ENCODE measurements around the gene LYPD5. TPM values are rescaled to one million over a fixed set of nuclear protein-coding genes. Genes with fewer than 3 reads are reported as not detected.
A peak's percentile ranks its signal among the peaks of the same experiment; 100 is the strongest.
"Not testable (repeated sequence)": the region's sequence is repeated elsewhere in the genome, so short reads cannot be mapped to it uniquely, and the experiment has no call there.

The LYPD5 gene
- total RNA-seq, 3 donors from 2014 or later = 0.53 to 0.87 TPM; not detected in 1

DNA sequence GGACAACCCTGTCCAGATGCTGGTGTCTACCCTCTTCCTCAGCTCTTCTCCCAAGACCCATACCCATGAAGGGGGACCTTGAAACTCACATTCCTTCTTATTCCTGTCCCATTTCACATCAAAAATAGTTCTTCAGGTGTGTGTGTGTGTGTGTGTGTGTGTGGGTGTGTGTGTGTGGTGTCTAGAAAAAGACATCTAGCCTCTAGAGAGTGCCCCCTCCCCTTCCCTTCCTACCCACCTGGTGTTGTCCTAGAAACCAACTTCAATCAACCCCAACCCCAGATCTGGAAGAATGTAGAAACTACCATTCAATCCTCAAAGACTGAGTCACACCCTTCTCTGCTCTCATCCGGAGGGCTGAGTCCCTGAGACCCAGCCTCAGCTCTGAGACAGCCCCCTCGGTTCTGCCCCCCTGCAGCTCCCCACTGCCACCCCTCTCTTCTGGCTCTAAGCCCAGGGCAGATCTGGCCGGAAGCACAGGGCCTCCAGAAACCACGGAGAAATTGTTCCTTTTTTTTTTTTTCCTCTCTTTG, 25.0 kb downstream of the LYPD5 start:
- ATAC-seq = peak in 1 of 2 donors; percentile 10
- peaks cover 58% of the 10 kb centered on the region for H3K4me1 Mint-ChIP-seq (ENCODE audit: low read depth)
- DNase-seq = no peak
- H3K36me3 Mint-ChIP-seq (ENCODE audit: insufficient read depth) = peaks cover 14% of the 10 kb centered on the region
- no peaks in the 10 kb centered on the region for H3K27me3 Mint-ChIP-seq (ENCODE audit: low read depth)
- H3K4me3 Mint-ChIP-seq = peak overlapping the region; percentile 91
- no peaks in the 10 kb centered on the region for H3K9me3 Mint-ChIP-seq

DNA sequence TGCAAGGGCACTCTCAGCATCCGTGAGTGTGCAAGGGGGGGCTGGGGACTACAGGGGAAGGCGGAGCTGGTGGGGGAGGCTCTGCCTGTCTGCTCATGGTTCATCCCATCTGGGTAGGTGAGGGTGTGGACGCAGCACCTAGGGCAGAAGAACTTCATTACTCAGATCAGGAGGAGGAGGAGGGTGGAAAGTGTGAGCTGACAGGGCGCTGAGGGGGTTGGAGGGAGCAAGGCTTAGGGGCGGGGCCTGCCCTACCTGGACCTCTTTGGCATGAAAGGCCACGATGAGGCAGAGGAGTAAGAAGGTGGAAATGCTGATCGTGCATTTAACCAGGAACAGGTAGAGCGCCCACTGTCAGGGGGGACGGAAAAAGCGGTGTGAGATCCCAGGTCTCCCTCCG, 26.0 kb downstream of the LYPD5 start:
- peaks cover 14% of the 10 kb centered on the region for H3K36me3 Mint-ChIP-seq (ENCODE audit: insufficient read depth)
- ATAC-seq (peak; percentile 27 to 42), DNase-seq (peak; percentile 68)
- H3K9me3 Mint-ChIP-seq = no peaks in the 10 kb centered on the region
- H3K4me3 Mint-ChIP-seq = peak overlapping the region; percentile 91
- H3K27me3 Mint-ChIP-seq (ENCODE audit: low read depth) = no peaks in the 10 kb centered on the region
- H3K4me1 Mint-ChIP-seq (ENCODE audit: low read depth) = peaks cover 49% of the 10 kb centered on the region

DNA sequence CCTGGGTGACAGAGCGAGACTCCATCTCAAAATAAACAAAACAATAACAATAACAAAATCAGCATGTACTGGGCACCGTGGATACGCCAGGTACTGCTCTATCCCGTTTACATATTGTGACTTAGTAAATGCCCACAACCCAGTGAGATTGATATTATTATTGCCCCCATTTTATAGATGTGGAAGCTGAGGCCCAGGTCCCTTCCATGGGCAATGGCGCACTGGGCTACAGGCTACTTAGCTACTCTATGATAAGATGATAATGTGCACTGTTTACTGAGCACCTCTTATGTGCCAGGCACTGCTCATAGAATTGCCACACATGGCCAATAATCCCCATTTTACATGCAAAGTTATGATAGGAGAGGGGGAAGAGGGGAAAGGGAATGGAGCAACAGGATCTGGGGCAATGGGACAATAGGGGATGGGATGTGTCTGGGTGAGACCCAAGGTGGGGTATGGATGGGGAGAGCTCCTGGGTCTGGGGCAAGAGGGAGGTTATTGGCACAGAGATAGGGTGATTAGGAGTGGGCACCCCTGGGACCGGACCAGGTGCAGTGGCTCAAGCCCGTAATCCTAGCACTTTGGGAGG, 26.9 kb downstream of the LYPD5 start:
- DNase-seq = no peak
- Mint-ChIP-seq H3K36me3 (ENCODE audit: insufficient read depth) (peaks cover 14% of the 10 kb centered on the region), H3K4me1 (ENCODE audit: low read depth) (peaks cover 45% of the 10 kb centered on the region), H3K4me3 (peak overlapping the region; percentile 13), H3K27me3 (ENCODE audit: low read depth) (no peaks in the 10 kb centered on the region), H3K9me3 (no peaks in the 10 kb centered on the region)
- no peak for ATAC-seq

DNA sequence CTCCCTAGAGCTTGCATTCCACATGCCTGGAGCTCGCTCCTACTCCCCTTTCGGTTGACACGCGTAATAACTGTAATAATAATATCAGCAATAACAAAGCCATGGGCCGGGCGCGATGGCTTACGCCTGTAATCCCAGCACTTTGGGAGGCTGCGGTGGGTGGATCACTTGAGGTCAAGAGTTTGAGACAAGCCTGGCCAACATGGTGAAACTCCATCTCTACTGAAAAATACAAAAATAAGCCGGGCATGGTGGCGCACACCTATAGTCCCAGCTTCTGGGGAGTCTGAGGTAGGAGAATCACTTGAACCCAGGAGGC, 27.3 kb downstream of the LYPD5 start:
- not testable (repeated sequence) for DNase-seq; H3K9me3 Mint-ChIP-seq; H3K27me3 Mint-ChIP-seq (ENCODE audit: low read depth); H3K4me3 Mint-ChIP-seq; ATAC-seq
- peaks cover 46% of the 10 kb centered on the region for H3K4me1 Mint-ChIP-seq (ENCODE audit: low read depth)
- peaks cover 18% of the 10 kb centered on the region for H3K36me3 Mint-ChIP-seq (ENCODE audit: insufficient read depth)

DNA sequence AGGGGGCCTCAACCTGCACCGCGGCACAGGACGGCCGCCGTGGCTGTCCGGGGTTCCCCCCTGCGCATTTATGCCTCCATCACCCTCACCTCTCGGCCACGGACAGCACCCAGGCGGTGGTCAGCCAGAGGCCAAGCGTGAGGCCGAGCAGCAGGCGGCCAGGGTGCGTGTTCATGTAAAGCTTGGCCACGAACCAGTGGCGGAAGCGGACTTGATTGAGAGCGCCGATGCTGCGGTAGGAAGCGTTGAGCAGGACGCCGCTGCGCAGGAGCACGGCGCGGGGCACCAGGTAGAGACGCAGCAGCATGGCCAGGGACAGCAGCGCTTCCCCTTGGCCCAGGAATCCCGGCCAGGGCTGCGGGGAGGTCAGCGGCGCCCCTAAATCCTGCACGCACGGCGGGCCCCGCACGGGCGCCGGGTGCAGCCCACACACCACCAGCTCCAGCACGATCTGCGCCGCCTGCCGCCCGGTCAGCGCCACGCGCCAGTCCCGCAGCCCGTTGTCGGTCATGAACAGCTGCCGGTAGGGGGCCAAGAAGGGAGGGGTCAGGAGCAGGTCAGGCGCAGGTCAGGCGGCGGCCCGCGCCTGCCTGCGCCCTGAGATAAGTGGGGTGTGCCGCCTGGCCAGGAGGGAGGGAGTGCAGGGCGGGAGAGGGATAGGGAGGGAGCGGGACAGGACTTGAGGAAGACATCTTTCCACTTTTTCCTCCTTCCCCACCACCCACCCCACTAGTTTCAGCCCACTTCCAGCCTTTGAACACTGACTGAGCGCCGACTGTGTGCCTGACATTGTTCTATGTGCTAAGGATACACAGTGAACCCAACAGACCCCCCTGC, 27.9 kb downstream of the LYPD5 start:
- Mint-ChIP-seq H3K36me3 (ENCODE audit: insufficient read depth) (peaks cover 20% of the 10 kb centered on the region), H3K27me3 (ENCODE audit: low read depth) (no peaks in the 10 kb centered on the region), H3K9me3 (no peaks in the 10 kb centered on the region), H3K4me1 (ENCODE audit: low read depth) (peaks cover 41% of the 10 kb centered on the region), H3K4me3 (no peak overlapping the region)
- ATAC-seq = no peak
- DNase-seq = no peak

DNA sequence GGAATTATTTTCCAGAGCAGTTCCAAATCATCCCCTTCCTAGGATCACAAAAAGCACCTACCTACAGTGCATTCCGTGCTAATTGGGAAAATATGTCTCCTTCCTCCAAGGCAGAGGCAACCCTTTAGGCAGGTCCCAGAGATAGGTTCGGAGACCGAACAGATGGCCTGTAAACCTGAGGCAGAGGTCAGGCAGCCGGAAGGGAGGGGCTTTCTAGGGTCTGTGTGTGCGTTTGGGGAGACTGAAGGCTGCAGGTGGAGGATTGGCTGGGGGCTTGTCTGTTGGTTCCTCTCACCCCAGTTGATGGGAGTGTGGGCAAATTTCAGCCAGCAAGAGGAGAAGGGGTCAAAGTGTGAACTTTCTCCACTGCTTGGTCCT, 28.5 kb downstream of the LYPD5 start:
- H3K4me1 Mint-ChIP-seq (ENCODE audit: low read depth) = peaks cover 38% of the 10 kb centered on the region
- H3K9me3 Mint-ChIP-seq = no peaks in the 10 kb centered on the region
- ATAC-seq = no peak
- DNase-seq = no peak
- H3K27me3 Mint-ChIP-seq (ENCODE audit: low read depth) = no peaks in the 10 kb centered on the region
- H3K36me3 Mint-ChIP-seq (ENCODE audit: insufficient read depth) = peaks cover 26% of the 10 kb centered on the region
- H3K4me3 Mint-ChIP-seq = no peak overlapping the region

DNA sequence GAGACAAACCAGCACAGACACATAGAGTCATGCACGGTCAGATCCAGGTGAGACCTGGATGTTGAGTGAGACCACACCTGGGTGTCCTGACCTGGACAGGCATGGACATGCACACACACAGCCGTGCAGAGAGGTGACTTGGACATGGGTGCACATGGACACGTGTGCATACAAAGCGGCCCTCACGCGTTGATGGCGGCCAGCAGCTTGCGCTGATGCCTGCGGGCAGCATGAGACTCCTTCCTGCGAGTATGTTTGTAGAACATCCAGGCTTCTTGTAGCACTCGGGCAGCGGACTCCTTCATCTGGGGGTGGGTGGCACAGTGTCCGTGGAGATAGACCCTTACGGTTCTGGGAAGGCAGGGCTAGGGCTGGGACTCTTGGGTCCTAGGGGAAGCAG, 33.0 kb downstream of the LYPD5 start:
- peaks cover 31% of the 10 kb centered on the region for H3K36me3 Mint-ChIP-seq (ENCODE audit: insufficient read depth)
- H3K4me1 Mint-ChIP-seq (ENCODE audit: low read depth) = peaks cover 46% of the 10 kb centered on the region
- H3K9me3 Mint-ChIP-seq = no peaks in the 10 kb centered on the region
- DNase-seq (no peak), ATAC-seq (no peak)
- no peaks in the 10 kb centered on the region for H3K27me3 Mint-ChIP-seq (ENCODE audit: low read depth)
- no peak overlapping the region for H3K4me3 Mint-ChIP-seq

DNA sequence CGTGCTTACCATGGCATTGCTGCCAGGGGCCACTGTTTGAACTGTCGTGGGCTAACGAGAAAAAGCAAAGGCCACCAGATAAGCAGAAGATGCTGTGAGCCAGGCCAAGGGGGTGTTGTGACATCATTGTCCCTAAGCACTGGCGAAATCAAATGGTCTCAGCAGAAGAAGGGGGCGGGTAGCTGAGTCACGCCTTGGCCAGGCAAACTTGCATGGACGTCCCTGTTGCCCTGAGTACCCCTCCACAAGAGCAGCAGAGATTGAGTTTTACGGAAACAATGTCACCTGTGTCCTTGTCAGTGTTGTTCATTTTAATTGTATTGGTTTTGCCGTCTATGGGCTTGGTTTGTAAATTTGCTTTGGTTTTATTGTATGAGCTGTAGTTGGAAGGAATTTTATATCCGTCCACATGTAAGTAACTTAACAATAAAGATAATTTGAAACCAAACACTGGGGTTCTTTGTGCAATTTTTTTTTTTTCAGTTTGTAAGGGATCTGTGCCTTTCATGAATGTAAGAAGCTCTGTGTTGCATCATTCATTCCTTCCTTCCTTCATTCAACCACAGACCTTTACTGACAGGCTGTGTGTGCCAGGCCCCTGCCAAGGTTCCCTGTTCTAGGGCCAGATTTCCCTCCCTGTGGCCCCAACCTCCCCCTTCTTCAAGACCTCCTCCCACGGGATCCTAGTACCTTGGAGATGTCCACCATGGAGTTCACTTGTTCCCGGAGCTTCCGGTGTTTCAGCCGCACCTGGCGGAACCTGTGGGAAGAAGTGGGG, 33.8 kb downstream of the LYPD5 start:
- no peak for DNase-seq
- H3K4me3 Mint-ChIP-seq = no peak overlapping the region
- H3K4me1 Mint-ChIP-seq (ENCODE audit: low read depth) = peaks cover 53% of the 10 kb centered on the region
- no peaks in the 10 kb centered on the region for H3K27me3 Mint-ChIP-seq (ENCODE audit: low read depth)
- no peaks in the 10 kb centered on the region for H3K9me3 Mint-ChIP-seq
- H3K36me3 Mint-ChIP-seq (ENCODE audit: insufficient read depth) = peaks cover 33% of the 10 kb centered on the region
- no peak for ATAC-seq

DNA sequence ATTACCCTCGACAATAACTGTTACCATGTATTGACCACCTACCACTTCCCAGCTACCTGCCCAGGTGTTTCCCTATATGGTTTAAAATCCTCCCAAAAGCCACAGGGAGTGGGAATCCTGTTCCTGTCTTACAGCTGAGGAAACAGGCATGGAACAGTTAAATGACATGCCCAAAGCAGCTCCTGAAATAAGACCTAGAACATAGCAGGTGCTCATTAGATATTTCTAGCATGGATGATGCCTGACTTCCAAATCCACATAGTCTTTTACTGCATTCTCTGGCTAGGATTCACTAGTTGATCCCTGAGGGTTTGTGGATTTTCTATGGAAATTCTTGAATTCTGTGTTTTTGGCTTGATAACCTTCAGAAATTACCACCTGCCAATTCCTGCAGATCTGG, 34.4 kb downstream of the LYPD5 start:
- no peak for ATAC-seq
- H3K27me3 Mint-ChIP-seq (ENCODE audit: low read depth) = no peaks in the 10 kb centered on the region
- H3K4me3 Mint-ChIP-seq = no peak overlapping the region
- peaks cover 30% of the 10 kb centered on the region for H3K36me3 Mint-ChIP-seq (ENCODE audit: insufficient read depth)
- DNase-seq = no peak
- H3K9me3 Mint-ChIP-seq = no peaks in the 10 kb centered on the region
- H3K4me1 Mint-ChIP-seq (ENCODE audit: low read depth) = peaks cover 59% of the 10 kb centered on the region

DNA sequence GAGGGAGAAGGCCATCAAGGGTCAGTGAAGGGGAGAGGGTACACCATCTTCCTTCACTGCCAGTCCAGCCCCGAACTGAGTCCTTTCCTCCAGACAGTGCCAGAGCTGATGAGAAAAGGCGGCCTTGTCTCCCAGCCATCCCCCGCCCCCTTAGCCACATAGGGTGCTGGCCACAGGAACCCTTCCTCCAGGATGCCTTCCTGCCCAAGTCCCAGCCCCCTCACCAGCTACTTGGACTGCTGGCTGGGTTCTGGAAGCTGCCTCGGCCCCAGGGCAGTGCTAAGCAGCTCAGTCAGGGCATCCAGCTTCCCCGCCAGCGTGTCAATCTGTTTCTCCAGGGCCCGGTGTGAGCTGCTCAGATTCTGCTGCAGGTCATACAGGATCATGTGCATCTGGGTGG, 34.9 kb downstream of the LYPD5 start:
- peaks cover 64% of the 10 kb centered on the region for H3K4me1 Mint-ChIP-seq (ENCODE audit: low read depth)
- no peaks in the 10 kb centered on the region for H3K9me3 Mint-ChIP-seq
- peaks cover 29% of the 10 kb centered on the region for H3K36me3 Mint-ChIP-seq (ENCODE audit: insufficient read depth)
- DNase-seq (no peak), ATAC-seq (no peak)
- no peak overlapping the region for H3K4me3 Mint-ChIP-seq
- H3K27me3 Mint-ChIP-seq (ENCODE audit: low read depth) = no peaks in the 10 kb centered on the region

DNA sequence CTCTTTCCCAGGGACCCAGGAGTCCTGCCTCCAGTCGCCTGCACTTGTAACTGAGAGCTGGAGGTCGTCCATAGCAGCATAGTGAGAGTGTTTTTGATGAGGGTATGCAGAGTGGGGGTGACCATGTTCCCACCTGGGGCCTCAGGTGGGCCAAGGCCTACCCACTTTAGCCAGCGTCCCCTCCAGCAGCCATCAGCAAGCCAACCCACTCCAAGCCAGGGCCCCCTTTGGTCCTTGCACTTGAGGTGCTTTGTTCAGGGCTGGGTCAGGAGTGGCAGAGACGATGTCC, 35.5 kb downstream of the LYPD5 start:
- ATAC-seq = no peak
- DNase-seq = no peak
- no peaks in the 10 kb centered on the region for H3K27me3 Mint-ChIP-seq (ENCODE audit: low read depth)
- peak overlapping the region; percentile 67 for H3K4me3 Mint-ChIP-seq
- H3K36me3 Mint-ChIP-seq (ENCODE audit: insufficient read depth) = peaks cover 29% of the 10 kb centered on the region
- H3K4me1 Mint-ChIP-seq (ENCODE audit: low read depth) = peaks cover 66% of the 10 kb centered on the region
- no peaks in the 10 kb centered on the region for H3K9me3 Mint-ChIP-seq

DNA sequence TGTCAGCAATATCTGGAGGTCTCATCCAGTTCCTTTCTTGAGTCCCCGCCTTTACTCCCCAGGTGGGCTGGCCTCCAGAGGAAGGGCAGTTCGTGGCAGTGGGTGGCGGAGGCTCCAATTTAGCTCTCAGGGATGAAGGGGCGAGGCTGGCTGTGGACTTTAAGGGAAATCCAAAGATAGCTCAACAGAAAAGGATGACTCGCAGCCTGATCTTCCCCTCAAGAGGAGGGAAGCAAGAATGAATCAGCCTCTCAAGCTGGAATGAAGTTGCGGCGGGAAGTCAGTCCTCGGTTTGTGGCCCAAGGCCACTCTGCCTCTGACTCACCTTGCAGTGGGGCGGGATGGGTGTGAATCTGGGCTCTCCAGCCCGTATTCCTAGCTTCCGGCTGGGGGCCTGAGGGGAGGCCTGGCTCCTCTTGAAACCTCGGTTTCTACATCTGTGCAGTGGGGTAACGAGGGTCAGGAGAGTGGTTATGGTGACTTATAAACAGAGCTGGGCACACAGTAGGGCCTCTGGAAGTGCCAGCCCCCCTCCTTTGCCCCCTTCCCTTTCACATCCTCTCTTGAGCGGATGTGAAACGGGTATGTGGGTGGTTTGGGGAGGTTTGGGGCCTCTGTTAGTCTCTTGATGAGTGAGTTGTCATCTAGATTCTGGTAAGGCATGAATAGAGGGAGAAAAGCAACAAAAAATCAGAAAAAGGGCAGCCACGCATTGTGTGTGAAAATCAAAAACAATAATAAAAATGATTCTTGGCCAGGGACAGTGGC, 37.0 kb downstream of the LYPD5 start:
- peak; percentile 88 for ATAC-seq
- Mint-ChIP-seq H3K36me3 (ENCODE audit: insufficient read depth) (peaks cover 28% of the 10 kb centered on the region), H3K4me3 (peak overlapping the region; percentile 67), H3K27me3 (ENCODE audit: low read depth) (no peaks in the 10 kb centered on the region), H3K9me3 (no peaks in the 10 kb centered on the region), H3K4me1 (ENCODE audit: low read depth) (peaks cover 65% of the 10 kb centered on the region)
- DNase-seq = peak; percentile 64

DNA sequence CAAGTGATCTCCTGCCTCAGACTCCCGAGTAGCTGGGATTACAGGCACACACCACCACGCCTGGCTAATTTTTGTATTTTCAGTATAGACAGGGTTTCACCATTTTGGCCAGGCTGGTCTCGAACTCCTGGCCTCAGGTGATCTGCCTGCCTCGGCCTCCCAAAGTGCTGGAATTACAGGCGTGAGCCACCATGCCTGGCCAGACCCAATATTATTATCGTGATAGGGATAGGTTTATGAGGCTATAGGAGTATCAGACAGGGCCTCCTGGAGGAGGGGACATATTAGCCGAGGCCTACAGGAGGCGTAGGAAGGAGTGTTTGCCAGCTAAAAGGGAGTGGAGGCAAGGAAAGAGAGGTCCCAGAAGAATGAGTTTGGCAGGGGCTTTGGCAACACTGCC, 37.6 kb downstream of the LYPD5 start:
- H3K9me3 Mint-ChIP-seq; ATAC-seq; DNase-seq; H3K27me3 Mint-ChIP-seq (ENCODE audit: low read depth): not testable (repeated sequence)
- Mint-ChIP-seq H3K4me1 (ENCODE audit: low read depth) (peaks cover 64% of the 10 kb centered on the region), H3K4me3 (peak overlapping the region; percentile 67), H3K36me3 (ENCODE audit: insufficient read depth) (peaks cover 23% of the 10 kb centered on the region)

DNA sequence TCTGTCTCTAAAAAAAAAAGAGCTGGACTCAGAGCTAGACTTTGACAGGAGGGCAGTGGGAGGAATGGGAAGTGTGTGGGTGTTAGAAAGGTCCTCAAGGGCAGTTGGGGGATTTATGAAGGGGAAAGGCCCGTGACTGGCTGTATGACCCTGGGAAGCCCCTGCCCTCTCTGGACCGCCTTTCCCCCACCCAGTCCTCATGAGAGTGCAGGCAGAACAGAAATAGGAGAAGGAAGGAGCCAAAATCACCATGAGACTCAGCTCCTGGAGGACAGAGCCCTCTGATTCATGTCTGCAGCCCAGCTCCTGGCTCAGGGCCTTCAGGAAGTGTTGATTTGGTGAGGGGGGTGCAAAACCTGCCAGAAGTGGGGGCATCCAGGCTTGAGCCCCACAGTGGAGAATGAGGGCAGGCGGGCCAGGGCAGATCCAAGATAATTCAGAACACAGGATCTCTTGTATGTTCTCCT, 38.7 kb downstream of the LYPD5 start:
- Mint-ChIP-seq H3K4me3 (no peak overlapping the region), H3K36me3 (ENCODE audit: insufficient read depth) (peaks cover 15% of the 10 kb centered on the region), H3K9me3 (no peaks in the 10 kb centered on the region), H3K27me3 (ENCODE audit: low read depth) (no peaks in the 10 kb centered on the region), H3K4me1 (ENCODE audit: low read depth) (peaks cover 64% of the 10 kb centered on the region)
- no peak for ATAC-seq
- no peak for DNase-seq

Measured in activated T-cell treated with anti-CD3 and anti-CD28 coated beads, Interleukin-2, amount 50 U/mL, for 4 hours (primary cell).